ENCODE data around the gene NUDT13.
"Not testable (repeated sequence)": the region's sequence is repeated elsewhere in the genome, so short reads cannot be mapped to it uniquely, and the experiment has no call there.

NUDT13 gene

GRCh38 chr10:73106301-73106700, 4.0 kb upstream of the NUDT13 start:
- H3K27ac ChIP-seq: no peak overlapping the region
- TF ChIP-seq CTCF (IDR thresholded peaks at IDR 0.05): no peak
- TF ChIP-seq ZFX (IDR thresholded peaks at IDR 0.05; ENCODE audit: borderline replicate concordance): no peak

GRCh38 chr10:73109248-73109652, 1.0 kb upstream of the NUDT13 start:
- not testable (repeated sequence) for H3K27ac ChIP-seq

- H3K27ac ChIP-seq: not testable (repeated sequence)
Observed at GRCh38 chr10:73112032-73112431, 1.8 kb downstream of the NUDT13 start.

- no peak overlapping the region for H3K27ac ChIP-seq
- TF ChIP-seq ZFX (IDR thresholded peaks at IDR 0.05; ENCODE audit: borderline replicate concordance): no peak
- TF ChIP-seq CTCF (IDR thresholded peaks at IDR 0.05): no peak
Observed at GRCh38 chr10:73113551-73113950, 3.3 kb downstream of the NUDT13 start.

- TF ChIP-seq CTCF (IDR thresholded peaks at IDR 0.05) (no peak), ZFX (IDR thresholded peaks at IDR 0.05; ENCODE audit: borderline replicate concordance) (no peak)
- H3K27ac ChIP-seq: no peak overlapping the region
Observed at GRCh38 chr10:73116017-73116416, 5.8 kb downstream of the NUDT13 start.

GRCh38 chr10:73117976-73118743, 7.9 kb downstream of the NUDT13 start:
- TF ChIP-seq ZFX (IDR thresholded peaks at IDR 0.05; ENCODE audit: borderline replicate concordance) (no peak), CTCF (IDR thresholded peaks at IDR 0.05) (no peak)
- peak overlapping the region; percentile 56 for H3K27ac ChIP-seq

- peak overlapping the region; percentile 56 for H3K27ac ChIP-seq
- TF ChIP-seq ZFX (IDR thresholded peaks at IDR 0.05; ENCODE audit: borderline replicate concordance): no peak
- no peak for TF ChIP-seq CTCF (IDR thresholded peaks at IDR 0.05)
Observed at GRCh38 chr10:73119457-73119856, 9.2 kb downstream of the NUDT13 start.

- peak overlapping the region; percentile 56 for H3K27ac ChIP-seq
- TF ChIP-seq CTCF (IDR thresholded peaks at IDR 0.05) (no peak), ZFX (IDR thresholded peaks at IDR 0.05; ENCODE audit: borderline replicate concordance) (no peak)
Observed at GRCh38 chr10:73119952-73120351, 9.7 kb downstream of the NUDT13 start.
